Measurements from ENCODE around the gene CCDC97. TPM values are rescaled to one million over a fixed set of nuclear protein-coding genes. Genes with fewer than 3 reads are reported as not detected.
A peak's percentile ranks its signal among the peaks of the same experiment; 100 is the strongest.
"Not testable (repeated sequence)": the region's sequence is repeated elsewhere in the genome, so short reads cannot be mapped to it uniquely, and the experiment has no call there.

Gene CCDC97
- total RNA-seq, 1 donor from 2014 or later: 6.4 TPM

DNA sequence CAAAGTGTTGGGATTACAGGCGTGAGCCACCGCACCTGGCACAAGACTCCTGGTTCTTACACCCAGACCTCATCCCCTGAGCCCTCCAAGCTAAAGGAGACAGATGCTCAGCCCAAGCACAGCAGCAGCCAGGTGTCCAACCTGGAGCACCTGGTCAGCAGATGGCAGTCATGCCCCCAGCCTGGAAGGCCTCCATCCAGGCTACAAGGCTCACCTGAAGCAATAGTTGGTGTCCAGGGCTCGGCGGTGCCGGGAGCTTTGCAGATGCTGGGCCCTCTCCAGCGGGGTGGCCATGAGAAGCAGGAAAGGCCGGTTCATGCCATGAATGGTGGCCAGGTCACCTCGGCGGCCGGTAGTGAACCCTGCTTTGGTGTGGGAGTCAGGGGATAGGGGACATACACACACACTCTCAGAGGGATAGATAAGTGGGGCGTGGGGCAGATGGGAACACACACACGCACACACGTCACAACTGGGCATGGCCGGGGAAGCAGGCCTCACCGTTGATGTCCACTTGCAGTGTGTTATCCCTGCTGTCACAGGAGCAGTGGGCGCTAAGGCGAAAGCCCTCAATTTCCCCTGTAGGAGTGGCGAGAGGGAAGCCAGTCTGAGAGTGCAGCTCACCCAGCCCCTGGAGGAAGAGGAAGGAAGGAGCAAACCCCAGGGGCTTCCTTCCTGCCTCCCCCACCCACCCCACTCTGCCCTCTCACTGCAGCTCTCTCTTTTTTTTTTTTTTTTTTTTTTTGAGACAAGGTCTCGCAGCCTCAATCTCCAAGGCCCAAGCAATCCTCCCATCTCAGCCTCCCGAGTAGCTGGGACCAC lies 31.9 kb downstream of the CCDC97 start:
- no peak for DNase-seq

DNA sequence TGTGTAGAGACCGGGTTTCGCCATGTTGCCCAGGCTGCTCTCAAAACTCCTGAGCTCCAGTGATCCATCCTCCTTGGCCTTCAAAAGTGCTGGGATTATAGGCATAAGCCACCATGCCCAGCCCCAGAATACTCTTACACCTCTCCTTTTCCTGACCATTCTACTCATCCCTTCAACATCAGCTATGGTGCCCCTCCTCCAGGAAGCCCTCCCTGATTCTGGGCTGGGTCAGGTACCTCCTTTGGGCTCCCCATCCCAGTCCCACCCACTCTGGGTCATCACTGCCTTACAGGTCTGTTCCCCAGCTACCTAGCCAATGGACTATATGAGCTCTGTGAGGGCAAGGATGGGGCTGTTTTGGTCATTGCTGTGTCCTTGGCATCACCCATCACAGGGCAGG lies 34.2 kb downstream of the CCDC97 start:
- DNase-seq: no peak

DNA sequence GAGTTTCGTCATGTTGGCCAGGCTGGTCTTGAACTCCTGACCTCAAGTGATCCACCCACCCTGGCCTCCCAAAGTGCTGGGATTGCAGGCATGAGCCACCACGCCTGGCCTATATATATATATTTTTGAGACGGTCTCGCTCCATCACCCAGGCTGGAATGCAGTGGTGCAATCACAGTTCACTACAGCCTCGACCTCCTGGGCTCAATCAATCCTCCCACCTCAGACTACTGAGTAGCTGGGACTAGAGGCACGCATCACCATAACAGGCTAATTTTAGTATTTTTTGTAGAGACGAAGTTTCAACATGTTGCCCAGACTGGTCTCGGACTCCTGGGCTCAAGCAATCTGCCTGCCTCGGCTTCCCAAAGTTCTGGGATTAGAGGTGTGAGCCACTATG lies 36.9 kb downstream of the CCDC97 start:
- DNase-seq: not testable (repeated sequence)

DNA sequence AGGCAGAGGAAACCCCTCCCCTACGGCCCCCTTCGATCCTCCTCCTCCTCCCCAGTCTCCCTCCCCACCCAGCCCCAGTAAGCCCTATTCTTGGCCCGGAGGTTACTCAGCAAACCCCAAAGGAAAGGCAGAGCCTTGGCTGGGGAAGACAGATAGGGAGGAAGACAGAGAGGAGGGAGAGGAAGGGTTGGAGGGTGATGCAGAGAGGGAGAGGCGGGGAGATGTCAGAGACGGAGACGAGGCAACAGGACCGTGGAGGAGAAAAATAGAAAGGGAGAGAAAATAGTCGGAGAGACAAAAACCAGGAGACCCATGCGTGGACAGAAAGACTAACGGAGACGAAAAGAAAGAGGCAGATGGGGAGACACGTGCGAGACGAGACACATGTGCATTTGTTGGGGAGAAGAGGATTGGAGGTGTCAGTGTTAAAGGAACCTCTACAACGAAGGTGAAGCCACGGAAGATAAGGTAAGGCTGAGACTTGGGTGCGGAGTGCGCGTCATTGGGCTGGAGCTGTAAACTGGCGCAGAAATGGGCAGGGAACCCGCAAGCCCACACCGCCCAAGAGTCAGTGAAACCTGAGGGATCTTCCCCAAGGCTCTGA lies 40.9 kb downstream of the CCDC97 start:
- DNase-seq: no peak

DNA sequence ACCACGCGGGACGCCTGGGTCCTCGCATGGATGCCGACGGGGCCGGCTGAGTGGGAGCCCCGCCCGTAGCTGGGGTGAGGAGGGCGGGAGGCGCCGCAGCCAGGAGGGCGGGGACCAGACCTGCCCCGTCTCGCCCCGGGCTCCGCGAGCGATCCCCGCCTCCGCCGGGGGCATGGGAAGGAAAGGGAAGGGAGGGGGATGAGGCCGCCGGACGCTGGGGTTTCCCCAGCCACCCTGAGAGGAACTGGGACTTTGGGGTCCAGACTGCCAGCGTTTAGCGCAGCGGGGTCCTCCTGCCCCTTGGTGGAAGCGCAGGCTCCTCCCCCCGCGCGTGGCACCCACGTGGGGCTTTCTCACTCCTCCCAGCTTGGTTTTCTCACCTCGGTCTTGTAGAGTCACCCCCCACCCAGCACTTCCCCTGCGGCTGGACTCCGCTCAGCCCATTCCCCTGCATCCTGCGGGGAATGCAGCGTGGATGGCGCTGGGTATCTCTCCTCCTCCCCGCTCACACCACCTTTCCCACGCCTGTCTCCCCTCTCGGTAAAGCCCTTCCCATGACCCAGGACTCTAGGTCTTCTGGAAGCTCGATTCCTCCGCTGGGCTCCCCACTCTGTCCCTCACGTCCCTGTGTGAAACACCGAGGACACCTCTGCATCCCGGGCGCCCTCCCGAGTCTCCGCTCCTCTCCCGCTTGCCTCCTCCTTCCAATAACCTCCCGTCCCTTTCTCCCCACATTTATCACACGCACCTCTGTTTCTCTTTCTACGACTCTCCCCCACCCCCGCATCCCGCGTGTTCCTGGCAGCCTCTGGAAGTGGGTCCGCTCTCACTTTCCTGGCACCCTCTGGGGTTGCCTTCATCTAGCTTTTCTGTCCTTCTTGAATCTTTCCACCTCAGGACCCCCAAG lies 41.6 kb downstream of the CCDC97 start:
- DNase-seq: no peak

DNA sequence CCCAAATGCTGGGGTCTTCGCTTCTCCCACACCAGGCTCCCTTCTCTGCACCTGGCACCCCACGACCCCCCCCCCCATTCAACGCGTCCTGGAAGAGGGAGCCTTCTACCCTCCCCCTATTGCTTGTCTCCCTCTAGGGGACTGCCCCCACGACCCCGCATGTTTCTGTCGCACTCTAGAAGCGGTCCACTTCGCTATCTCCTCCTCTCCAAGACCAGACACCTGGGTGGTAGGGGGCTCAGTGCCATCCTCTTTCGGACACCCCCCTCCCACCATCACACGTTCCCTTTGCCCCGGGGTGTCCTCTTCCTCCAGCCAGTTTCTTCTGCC lies 42.3 kb downstream of the CCDC97 start:
- no peak for DNase-seq

DNA sequence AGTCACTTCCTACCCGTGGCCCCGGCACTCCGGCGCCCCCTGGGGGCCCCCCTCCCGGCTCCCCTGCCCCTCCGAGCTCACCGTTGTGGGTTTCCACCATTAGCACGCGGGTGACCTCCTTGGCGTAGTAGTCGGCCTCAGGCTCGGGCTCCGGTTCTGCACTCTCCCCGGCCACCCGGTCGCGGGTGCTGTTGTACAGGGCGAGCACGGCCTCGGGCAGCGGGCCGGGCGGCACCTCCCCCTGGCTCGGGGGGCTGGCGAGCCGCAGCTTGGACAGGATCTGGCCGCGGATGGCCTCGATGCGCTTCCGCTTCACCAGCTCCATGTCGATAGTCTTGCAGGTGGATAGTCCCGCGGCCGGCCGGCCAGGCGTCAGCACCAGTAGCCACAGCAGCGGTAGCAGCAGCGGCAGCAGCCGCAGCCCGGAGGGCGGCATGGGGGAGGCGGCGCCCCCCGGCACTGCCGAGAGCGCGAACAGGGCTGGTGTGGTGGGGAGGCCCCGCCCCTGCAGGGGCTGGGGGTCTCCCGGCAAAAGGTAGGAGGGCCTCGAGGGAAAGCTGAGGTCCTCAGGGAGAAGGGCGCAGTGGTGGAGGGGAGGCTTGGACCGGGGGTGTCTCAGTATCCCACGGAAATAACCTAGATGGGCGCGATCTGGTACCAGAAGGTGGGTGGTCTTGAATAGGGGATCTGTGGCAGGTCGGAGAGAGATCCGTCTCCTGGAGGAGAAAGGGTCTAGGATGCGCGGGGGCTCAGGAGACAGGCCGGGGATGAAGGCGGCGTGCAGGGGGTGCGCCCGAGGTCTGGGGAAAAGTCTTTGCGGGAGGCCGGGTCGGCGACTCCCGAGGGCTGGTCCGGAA lies 42.9 kb downstream of the CCDC97 start:
- no peak for DNase-seq

DNA sequence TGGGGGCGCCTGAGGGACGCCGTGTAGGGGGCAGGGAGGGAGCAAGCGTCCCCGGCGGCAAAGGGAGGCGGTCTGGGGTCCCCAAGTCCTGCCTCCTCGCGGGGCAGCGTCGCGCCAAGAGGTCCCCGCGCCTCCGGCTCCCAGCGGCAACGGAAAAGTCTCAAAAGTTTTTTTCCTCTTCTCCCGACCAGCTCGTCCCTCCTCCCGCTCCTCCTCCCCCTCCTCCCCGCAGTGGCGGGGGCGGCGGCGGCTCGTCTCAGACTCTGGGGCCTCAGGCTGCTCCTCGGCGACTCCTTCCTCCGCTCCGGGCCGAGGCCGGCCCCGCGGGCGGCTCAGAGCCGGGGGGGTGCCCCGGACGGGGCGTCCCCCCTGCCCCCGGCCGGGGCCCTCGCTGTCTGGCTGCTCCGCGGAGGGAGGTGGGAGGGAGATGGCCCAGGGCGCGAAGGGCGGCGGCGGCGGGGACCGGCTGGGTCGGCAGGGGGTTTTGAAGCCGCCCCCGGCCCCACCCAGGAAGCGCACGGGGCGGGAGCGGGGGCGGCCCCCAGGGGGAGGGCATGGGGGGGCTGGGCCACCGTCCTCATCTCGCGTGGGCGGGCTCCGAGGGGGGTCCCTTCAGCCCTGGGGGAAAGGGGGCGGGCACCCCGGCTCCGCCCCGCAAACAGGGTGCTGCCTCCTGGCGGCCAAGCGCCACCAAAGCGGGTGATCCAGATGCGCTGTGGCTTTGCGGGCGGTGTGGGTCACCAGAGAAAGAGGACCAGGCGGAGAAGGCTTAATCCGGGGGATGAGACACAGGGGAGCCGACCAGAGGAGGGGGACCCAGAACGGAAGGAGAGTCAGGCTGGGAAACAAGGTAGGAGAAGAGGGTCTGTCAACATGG lies 43.7 kb downstream of the CCDC97 start, which contains the start of gene TGFB1:
Gene TGFB1 (minus strand): TSS at position 457 of the 877 bp plus-strand sequence. CDS start 878 bp downstream, outside the sequence.
- DNase-seq: peak; percentile 45

DNA sequence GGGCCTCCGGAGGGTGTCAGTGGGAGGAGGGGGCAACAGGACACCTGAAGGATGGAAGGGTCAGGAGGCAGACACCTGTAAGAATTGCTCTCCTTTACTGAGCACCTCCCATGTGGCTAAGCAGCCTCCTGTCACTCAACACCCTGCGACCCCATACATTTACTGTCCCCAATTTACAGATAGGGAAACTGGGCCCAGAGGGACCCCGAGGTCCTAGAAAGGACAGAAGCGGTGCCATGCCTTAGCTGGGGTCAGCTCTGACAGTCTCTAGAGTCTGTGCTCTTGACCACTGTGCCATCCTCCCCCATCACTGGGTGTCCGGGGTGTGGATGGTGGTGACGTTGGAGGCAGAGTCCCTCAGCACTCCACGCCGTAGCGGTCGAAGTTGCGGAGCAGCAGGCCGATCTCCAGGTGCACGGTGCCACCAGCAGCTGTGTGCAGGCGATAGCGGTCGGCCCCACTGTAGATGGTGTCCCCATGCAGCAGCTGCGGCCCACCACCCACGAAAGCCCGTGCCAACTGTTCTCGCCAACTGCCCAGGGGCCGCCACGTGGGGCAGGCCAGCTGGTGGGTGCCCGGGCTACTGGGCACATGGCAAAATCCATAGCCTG lies 44.5 kb downstream of the CCDC97 start:
- no peak for DNase-seq

DNA sequence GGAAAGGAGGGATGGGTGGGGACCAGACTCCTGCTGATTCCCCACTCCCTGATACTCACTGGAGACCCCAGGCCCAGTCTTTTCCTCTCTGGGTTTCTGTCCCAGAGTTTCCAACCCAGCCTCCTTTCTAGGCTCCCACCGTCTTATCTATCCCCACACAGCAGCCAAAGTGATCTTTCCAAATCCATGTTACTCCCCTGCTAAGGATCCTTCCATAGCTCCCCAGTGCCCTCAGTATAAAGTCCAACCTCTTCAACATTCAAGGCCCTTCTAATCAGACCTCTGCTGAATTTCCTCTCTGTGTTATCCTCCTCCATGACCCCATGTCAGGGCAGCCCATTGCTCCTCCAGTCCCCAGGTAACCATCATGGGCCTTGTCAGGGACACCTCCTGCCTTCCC lies 45.1 kb downstream of the CCDC97 start:
- DNase-seq: no peak

DNA sequence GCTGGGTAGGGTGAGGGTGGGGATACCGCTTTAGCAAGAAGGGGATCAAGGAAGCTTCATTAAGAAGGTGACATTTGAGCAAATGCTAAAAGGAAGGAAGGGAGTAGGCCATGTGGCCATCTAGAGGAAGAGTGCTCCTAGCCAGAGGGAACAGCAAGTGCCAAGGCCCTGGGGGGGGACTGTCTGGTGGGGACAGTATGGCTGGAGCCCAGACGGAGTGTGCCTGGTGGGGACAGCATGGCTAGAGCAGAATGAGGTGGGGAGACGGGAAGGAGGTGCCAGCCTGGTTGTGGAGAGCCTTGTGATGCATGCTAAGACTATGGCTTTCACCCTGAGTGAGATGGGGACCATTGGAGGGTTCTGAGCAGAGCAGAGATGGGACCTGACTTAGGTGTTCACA lies 45.8 kb downstream of the CCDC97 start:
- no peak for DNase-seq

DNA sequence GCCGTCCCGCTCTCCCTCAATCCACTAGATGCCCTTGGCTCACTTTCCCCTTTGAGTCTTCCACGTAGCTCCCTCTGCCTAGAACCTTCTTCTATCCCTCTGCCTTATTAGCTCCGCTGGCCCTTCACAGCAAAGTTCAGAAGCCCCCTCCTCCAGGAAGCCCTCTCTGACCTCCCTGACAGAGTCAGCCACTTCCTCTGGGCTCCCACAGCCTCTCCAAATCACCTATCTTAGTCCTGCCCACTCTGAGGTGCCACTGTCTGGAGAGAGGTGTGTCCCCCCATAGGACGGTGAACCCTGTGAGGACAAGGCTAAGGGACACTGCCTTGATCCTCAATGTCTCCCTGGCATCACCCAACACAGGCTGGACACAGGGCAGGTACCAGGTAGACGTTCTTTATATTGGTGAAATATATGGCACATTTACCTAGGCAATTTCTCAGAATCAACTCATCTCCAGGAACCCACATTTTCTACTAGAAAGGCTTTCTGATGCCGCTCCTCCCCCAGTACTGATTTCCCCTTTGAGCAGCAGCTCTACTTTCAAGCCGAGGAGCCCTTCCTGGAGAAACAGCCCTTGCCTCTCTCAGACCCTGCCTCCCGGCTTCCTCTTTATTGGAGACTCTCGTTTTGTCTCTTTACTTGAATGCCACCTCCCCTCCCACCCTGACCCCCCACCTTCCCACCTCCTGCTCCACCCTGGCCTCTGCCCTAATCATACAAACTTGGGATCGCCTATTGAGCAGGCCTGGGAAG lies 47.2 kb downstream of the CCDC97 start:
- DNase-seq: no peak

DNA sequence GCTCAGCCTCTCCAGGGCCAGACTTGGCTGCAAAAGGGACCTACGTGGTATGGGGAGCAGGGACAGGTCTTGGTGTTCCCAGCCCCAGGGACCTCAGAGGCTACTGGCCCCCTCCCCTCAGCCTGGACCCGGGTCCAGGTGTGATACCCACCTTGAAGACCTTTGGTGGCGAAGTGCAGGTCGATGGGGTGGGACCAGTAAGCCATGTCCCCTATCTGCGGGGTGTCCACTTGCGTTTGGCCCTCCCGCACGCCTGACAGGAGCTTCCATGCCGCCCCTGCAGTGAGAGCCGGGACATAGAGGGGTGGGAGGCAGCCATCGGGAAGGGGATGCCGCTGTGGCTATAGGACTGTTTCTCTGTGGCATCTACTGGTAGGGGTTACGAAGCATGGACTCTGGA lies 47.8 kb downstream of the CCDC97 start:
- DNase-seq: no peak

DNA sequence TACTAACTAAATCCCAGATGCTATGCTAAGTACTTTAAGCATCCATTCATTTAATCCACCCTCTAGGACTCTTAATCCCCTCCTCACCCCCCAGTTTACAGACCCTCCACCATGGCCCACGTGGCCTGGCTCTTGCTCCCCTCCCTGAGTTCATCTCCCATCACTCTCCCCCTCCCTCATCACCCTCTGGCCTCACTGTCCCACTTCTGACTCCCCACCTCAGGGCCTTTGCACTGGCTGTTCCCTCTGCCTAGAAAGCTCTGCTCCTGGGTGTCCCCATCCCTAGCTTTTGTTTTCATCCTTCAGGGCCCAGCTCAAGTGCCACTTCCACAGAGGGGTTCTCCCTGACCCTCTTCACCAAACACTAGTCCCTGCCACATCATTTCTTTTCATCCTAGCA lies 49.8 kb downstream of the CCDC97 start:
- no peak for DNase-seq

DNA sequence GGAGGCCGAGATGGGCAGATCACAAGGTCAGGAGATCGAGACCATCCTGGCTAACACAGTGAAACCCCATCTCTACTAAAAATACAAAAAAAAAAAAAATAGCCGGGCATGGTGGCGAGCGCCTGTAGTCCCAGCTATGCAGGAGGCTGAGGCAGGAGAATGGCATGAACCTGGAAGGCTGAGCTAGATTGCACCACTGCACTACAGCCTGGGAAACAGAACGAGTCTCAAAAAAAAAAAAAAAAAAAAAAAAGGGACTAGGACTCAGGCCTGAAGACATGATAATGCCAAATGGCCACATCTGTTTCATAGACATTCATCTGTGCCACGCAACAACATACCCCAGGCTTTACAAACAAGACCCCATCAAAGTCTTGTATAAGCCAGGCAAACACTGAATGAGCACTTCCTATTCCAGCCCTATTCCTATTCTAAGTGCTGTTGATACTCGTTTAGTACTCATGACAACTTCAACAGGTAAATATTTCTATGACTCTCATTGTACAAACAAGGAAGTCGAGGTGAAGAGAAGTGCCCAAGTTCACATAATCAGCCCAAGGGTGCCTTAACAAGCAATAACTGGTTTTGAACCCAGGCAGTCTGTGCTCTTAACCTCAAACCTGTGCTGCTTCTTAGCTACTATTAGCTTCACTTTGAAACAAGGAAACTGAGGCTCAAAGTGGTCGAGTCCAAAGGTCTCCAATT lies 52.3 kb downstream of the CCDC97 start:
- no peak for DNase-seq

DNA sequence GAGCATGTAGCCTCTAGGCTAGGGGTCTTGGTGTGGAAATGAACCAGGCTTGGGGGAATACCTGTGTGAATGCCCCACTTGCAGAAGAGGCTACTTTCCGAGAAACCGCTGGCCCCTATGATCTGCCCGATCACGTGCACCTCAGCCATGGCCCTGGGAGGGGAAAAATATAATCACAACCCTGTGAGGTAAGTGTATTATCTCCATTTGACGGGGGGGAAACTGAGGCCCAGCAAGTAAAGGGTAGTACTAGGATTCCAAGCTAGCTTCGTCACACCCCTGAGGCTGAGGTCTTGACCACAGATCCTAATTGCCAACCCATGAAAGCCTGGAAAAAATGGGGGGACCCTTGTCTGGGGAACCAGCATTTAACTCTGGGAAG lies 53.4 kb downstream of the CCDC97 start:
- no peak for DNase-seq

DNA sequence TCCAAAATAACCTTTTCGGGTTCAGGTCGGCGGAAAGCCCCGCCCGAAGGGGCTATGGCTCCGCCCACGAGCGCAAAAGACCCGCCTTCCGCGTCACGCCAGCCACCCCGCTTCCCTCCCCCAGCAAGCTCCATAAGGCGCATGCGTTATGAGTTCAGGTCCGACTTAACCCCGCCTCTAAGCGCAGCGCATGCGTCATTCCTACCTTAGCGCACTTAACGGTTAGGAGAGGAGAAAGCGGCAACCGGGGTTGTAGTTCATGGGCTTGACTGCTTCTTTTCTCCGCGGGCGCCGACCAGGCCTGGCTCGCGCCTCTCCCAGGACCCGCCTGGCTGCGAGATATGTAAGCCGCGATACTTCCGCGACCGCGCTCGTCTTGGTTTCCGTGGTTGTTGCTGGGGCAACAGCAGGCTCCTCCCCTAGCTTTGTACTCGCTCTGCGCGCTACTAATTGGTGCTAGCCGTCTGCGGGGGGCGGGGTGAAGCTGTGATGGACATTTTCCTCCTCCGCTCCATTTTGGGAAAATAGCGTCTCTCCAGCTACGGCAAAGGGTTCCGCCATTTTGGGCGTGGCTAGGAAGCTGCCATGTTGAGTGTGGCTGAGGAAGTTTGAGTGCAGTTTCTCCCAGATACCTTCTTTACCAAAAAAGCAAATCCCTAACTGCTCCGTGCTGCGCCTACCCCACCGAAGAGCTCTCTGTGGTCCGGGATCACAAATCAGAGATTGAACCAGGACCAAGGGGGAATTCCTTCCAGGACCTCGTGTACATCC lies 54.0 kb downstream of the CCDC97 start, which contains the start of gene B9D2:
Gene B9D2 (minus strand): TSS at position 397 of the 771 bp plus-strand sequence. CDS start 630 bp downstream, outside the sequence.
- peak; percentile 97 for DNase-seq

Measured in occipital lobe (tissue), 2 donors.